ENCODE data around the gene C2CD4A.
A peak's percentile ranks its signal among the peaks of the same experiment; 100 is the strongest.

C2CD4A gene

GRCh38 chr15:62109437-62109836 lies 42.7 kb downstream of the C2CD4A start:
- no peak for TF ChIP-seq CSDC2 (CRISPR knock-in tag; IDR thresholded peaks at IDR 0.05)
- TF ChIP-seq TCF4 (CRISPR knock-in tag; IDR thresholded peaks at IDR 0.05; ENCODE audit: borderline replicate concordance) = no peak
- no peak for TF ChIP-seq PATZ1 (CRISPR knock-in tag; IDR thresholded peaks at IDR 0.05; ENCODE audit: borderline replicate concordance)
- TF ChIP-seq ZFP3 (CRISPR knock-in tag; IDR thresholded peaks at IDR 0.05) = no peak
- ATAC-seq = no peak

- TF ChIP-seq ISL1 (CRISPR knock-in tag; IDR thresholded peaks at IDR 0.05) (peak; percentile 61), ZNF70 (CRISPR knock-in tag; IDR thresholded peaks at IDR 0.05) (no peak), TCF4 (CRISPR knock-in tag; IDR thresholded peaks at IDR 0.05; ENCODE audit: borderline replicate concordance) (peak; percentile 54; the same call in 1 of the 2 replicates), ZFP30 (CRISPR knock-in tag; IDR thresholded peaks at IDR 0.05) (no peak), GLIS3 (CRISPR knock-in tag; IDR thresholded peaks at IDR 0.05) (no peak), ARNTL (CRISPR knock-in tag; IDR thresholded peaks at IDR 0.05; ENCODE audit: borderline replicate concordance, low read depth) (no peak), RARB (CRISPR knock-in tag; IDR thresholded peaks at IDR 0.05) (no peak), TSHZ2 (CRISPR knock-in tag; IDR thresholded peaks at IDR 0.05) (no peak; the same call in 1 of the 2 replicates), ZNF8 (CRISPR knock-in tag; IDR thresholded peaks at IDR 0.05) (peak; percentile 7; the same call in 1 of the 2 replicates), PPARA (CRISPR knock-in tag; IDR thresholded peaks at IDR 0.05; ENCODE audit: borderline replicate concordance) (no peak), ESRRG (CRISPR knock-in tag; IDR thresholded peaks at IDR 0.05) (no peak), TOX (CRISPR knock-in tag; IDR thresholded peaks at IDR 0.05; ENCODE audit: borderline replicate concordance) (peak; percentile 54; the same call in 1 of the 2 replicates), ZFP3 (CRISPR knock-in tag; IDR thresholded peaks at IDR 0.05) (no peak)
Observed at GRCh38 chr15:62109982-62110851, 43.4 kb downstream of the C2CD4A start.

GRCh38 chr15:62112081-62112480 lies 45.3 kb downstream of the C2CD4A start:
- no peak for TF ChIP-seq BACH2 (CRISPR knock-in tag; IDR thresholded peaks at IDR 0.05; ENCODE audit: borderline replicate concordance)
- TF ChIP-seq OSR1 (CRISPR knock-in tag; IDR thresholded peaks at IDR 0.05) = no peak
- no peak for TF ChIP-seq ISL1 (CRISPR knock-in tag; IDR thresholded peaks at IDR 0.05)
- no peak for TF ChIP-seq ZNF8 (CRISPR knock-in tag; IDR thresholded peaks at IDR 0.05)
- no peak for TF ChIP-seq ZNF565 (CRISPR knock-in tag; conservative IDR thresholded peaks at IDR 0.05; ENCODE audit: low read depth)
- no peak for TF ChIP-seq SNAI2 (CRISPR knock-in tag; IDR thresholded peaks at IDR 0.05)
- no peak for TF ChIP-seq TOX (CRISPR knock-in tag; IDR thresholded peaks at IDR 0.05; ENCODE audit: borderline replicate concordance)
- no peak for TF ChIP-seq ARNTL (CRISPR knock-in tag; IDR thresholded peaks at IDR 0.05; ENCODE audit: borderline replicate concordance, low read depth)
- TF ChIP-seq ZFP3 (CRISPR knock-in tag; IDR thresholded peaks at IDR 0.05) = no peak
- no peak for TF ChIP-seq TCF4 (CRISPR knock-in tag; IDR thresholded peaks at IDR 0.05; ENCODE audit: borderline replicate concordance)
- no peak for ATAC-seq

More at GRCh38 chr15:62109982-62110851, 43.4 kb downstream of the C2CD4A start:
- ATAC-seq = peak; percentile 74

- TF ChIP-seq PATZ1 (CRISPR knock-in tag; IDR thresholded peaks at IDR 0.05; ENCODE audit: borderline replicate concordance) = no peak
- TF ChIP-seq TCF4 (CRISPR knock-in tag; IDR thresholded peaks at IDR 0.05; ENCODE audit: borderline replicate concordance) = no peak
- no peak for TF ChIP-seq TSHZ2 (CRISPR knock-in tag; IDR thresholded peaks at IDR 0.05)
- no peak for TF ChIP-seq OSR1 (CRISPR knock-in tag; IDR thresholded peaks at IDR 0.05)
- no peak for TF ChIP-seq CSDC2 (CRISPR knock-in tag; IDR thresholded peaks at IDR 0.05)
- no peak for TF ChIP-seq ARNTL (CRISPR knock-in tag; IDR thresholded peaks at IDR 0.05; ENCODE audit: borderline replicate concordance, low read depth)
- ATAC-seq = peak; percentile 73
Observed at GRCh38 chr15:62112616-62113593, 46.1 kb downstream of the C2CD4A start.
